IMR-90 (cell line): ENCODE measurements around the gene PRKAR1B. TPM values are rescaled to one million over a fixed set of nuclear protein-coding genes. Genes with fewer than 3 reads are reported as not detected.

Source experiments
- ATAC-seq: fragments of 200-7000 bp; cut with Tn5 transposase; 2 replicates; pipeline ENCODE4 v1.9.1; 2020; ENCODE audit warnings: low read depth, mild to moderate bottlenecking, moderate library complexity
- BruUV-seq: library from RNA; stranded (reverse); fragments of 400-500 nt; replicated peaks from 2 replicates; lab custom pipeline; 2021; lab: Mats Ljungman, UMichigan
- CTCF ChIA-PET: fragments of 300-600 bp; formaldehyde crosslinking; extraction: SDS; loops from one replicate; lab custom pipeline; 2021; ENCODE audit warnings: antibody characterized with exemption; lab: Yijun Ruan, JAX
- POLR2A ChIA-PET: fragments of 300-600 bp; sonication (Branson Sonifier 250); formaldehyde crosslinking; loops from one replicate; lab custom pipeline; 2022; ENCODE audit warnings: antibody characterized with exemption; ENCODE audit not compliant: unreplicated experiment; lab: Charles Lee
- DNase-seq: peaks from one replicate; pipeline ENCODE4 v3.0.0; 2013
- H2AFZ ChIP-seq: replicated peaks from 2 replicates; pipeline ENCODE3; 2013; ENCODE audit warnings: low read length, mild to moderate bottlenecking; ENCODE audit not compliant: poor library complexity
- H2AK5ac ChIP-seq: 2 replicates; pipeline ENCODE4 v1.6.1; 2013; ENCODE audit warnings: low read depth, low read length, inconsistent platforms
- H2AK9ac ChIP-seq: replicated peaks from 2 replicates; pipeline ENCODE3; 2013; ENCODE audit warnings: mild to moderate bottlenecking, low read depth, low read length, moderate library complexity; ENCODE audit not compliant: poor library complexity
- H2BK120ac ChIP-seq: 2 replicates; pipeline ENCODE4 v1.6.1; 2013; ENCODE audit warnings: low read depth, low read length, inconsistent platforms
- H2BK15ac ChIP-seq: 3 replicates; pipeline ENCODE4 v1.6.1; 2013; ENCODE audit warnings: low read depth, low read length, inconsistent platforms
- H2BK20ac ChIP-seq: 2 replicates; pipeline ENCODE4 v1.6.1; 2013; ENCODE audit warnings: low read depth, mild to moderate bottlenecking, inconsistent platforms, low read length, moderate library complexity
- H2BK5ac ChIP-seq: 2 replicates; pipeline ENCODE4 v1.6.1; 2013; ENCODE audit warnings: mild to moderate bottlenecking, low read depth, low read length, inconsistent platforms; ENCODE audit not compliant: poor library complexity, severe bottlenecking
- H3K14ac ChIP-seq: replicated peaks from 2 replicates; pipeline ENCODE4 v1.6.1; 2013; ENCODE audit warnings: low read depth, low read length, inconsistent platforms
- H3K18ac ChIP-seq: 2 replicates; pipeline ENCODE4 v1.6.1; 2013; ENCODE audit warnings: low read depth, low read length, control low read depth
- H3K23ac ChIP-seq: 2 replicates; pipeline ENCODE4 v1.6.1; 2013; ENCODE audit warnings: low read depth, low read length, inconsistent platforms
- H3K27ac ChIP-seq: 2 replicates; pipeline ENCODE4 v1.5.1; 2013; ENCODE audit warnings: mild to moderate bottlenecking, control low read depth, low read length; ENCODE audit not compliant: insufficient read depth
- H3K27me3 ChIP-seq: 2 replicates; pipeline ENCODE4 v1.6.1; 2013; ENCODE audit warnings: low read length; ENCODE audit not compliant: control insufficient read depth, insufficient read depth
- H3K36me3 ChIP-seq: 2 replicates; pipeline ENCODE4 v1.6.1; 2013; ENCODE audit warnings: low read length, mixed read lengths; ENCODE audit not compliant: control insufficient read depth, insufficient read depth
- H3K4ac ChIP-seq: 2 replicates; pipeline ENCODE4 v1.6.1; 2013; ENCODE audit warnings: low read depth, low read length, inconsistent platforms
- H3K4me1 ChIP-seq: 2 replicates; pipeline ENCODE4 v1.6.1; 2013; ENCODE audit warnings: low read length, mixed read lengths; ENCODE audit not compliant: control insufficient read depth, insufficient read depth
- H3K4me2 ChIP-seq: 2 replicates; pipeline ENCODE4 v1.6.1; 2013; ENCODE audit warnings: low read depth, mild to moderate bottlenecking, control low read depth, low read length, moderate library complexity
- H3K4me3 ChIP-seq: 2 replicates; pipeline ENCODE4 v1.5.1; 2013; ENCODE audit warnings: low read depth, mild to moderate bottlenecking, control low read depth, low read length, moderate library complexity; ENCODE audit not compliant: insufficient read depth
- H3K56ac ChIP-seq: 2 replicates; pipeline ENCODE4 v1.6.1; 2013; ENCODE audit warnings: low read length, inconsistent platforms; ENCODE audit not compliant: insufficient read depth; ENCODE audit errors: extremely low read depth
- H3K79me1 ChIP-seq, 2 experiments: 2 replicates each; pipeline ENCODE4 v1.6.1; 2013; ENCODE audit warnings: low read length in 2 of 2, inconsistent platforms in 1 of 2, low read depth in 1 of 2
- H3K9ac ChIP-seq: 2 replicates; pipeline ENCODE4 v1.6.1; 2013; ENCODE audit warnings: low read depth, low read length, control low read depth
- H3K9me1 ChIP-seq: 2 replicates; pipeline ENCODE4 v1.6.1; 2013; ENCODE audit warnings: low read length, inconsistent platforms; ENCODE audit not compliant: insufficient read depth
- H3K9me3 ChIP-seq: 2 replicates; pipeline ENCODE4 v1.6.1; 2013; ENCODE audit warnings: low read length; ENCODE audit not compliant: control insufficient read depth, insufficient read depth
- H4K20me1 ChIP-seq: 2 replicates; pipeline ENCODE4 v1.6.1; 2013; ENCODE audit warnings: low read length, inconsistent platforms; ENCODE audit not compliant: insufficient read depth
- H4K5ac ChIP-seq: 2 replicates; pipeline ENCODE4 v1.6.1; 2013; ENCODE audit warnings: mild to moderate bottlenecking, low read depth, low read length, control low read depth
- H4K8ac ChIP-seq, 2 experiments: 2 replicates each; pipeline ENCODE4 v1.6.1; 2013; ENCODE audit warnings: low read depth in 2 of 2, low read length in 2 of 2, control low read depth in 1 of 2, inconsistent platforms in 1 of 2
- H4K91ac ChIP-seq: 2 replicates; pipeline ENCODE4 v1.6.1; 2013; ENCODE audit warnings: low read depth, low read length, inconsistent platforms; ENCODE audit not compliant: insufficient read depth
- BHLHE40 ChIP-seq: fragments of 150-350 bp; IDR thresholded peaks from 2 replicates; pipeline ENCODE4 v1.6.1; 2016; ENCODE audit warnings: mild to moderate bottlenecking, low read depth, low read length
- CEBPB ChIP-seq: IDR thresholded peaks from 2 replicates; pipeline ENCODE4 v1.6.1; 2012; ENCODE audit warnings: low read depth, low read length, improper control_type of control experiment
- CHD1 ChIP-seq: IDR thresholded peaks from 2 replicates; pipeline ENCODE4 v1.6.1; 2012; ENCODE audit warnings: low read depth, low read length, improper control_type of control experiment
- FOS ChIP-seq: fragments of 150-350 bp; IDR thresholded peaks from 2 replicates; pipeline ENCODE4 v1.6.1; 2016; ENCODE audit warnings: low read depth, low read length
- MAFK ChIP-seq: IDR thresholded peaks from 2 replicates; pipeline ENCODE4 v1.6.1; 2012; ENCODE audit warnings: low read depth, low read length, improper control_type of control experiment
- MAZ ChIP-seq: IDR thresholded peaks from 2 replicates; pipeline ENCODE4 v1.6.1; 2012; ENCODE audit warnings: low read depth, mild to moderate bottlenecking, low read length, improper control_type of control experiment, moderate library complexity, borderline replicate concordance
- MXI1 ChIP-seq: IDR thresholded peaks from 2 replicates; pipeline ENCODE4 v1.6.1; 2012; ENCODE audit warnings: low read depth, mild to moderate bottlenecking, low read length, moderate library complexity, borderline replicate concordance
- NFE2L2 ChIP-seq: fragments of 150-350 bp; IDR thresholded peaks from 2 replicates; pipeline ENCODE4 v1.6.1; 2016; ENCODE audit warnings: low read depth, mild to moderate bottlenecking, low read length
- POLR2A ChIP-seq: IDR thresholded peaks from 2 replicates; pipeline ENCODE4 v1.6.1; 2012; ENCODE audit warnings: mild to moderate bottlenecking, low read depth, low read length
- RAD21 ChIP-seq: IDR thresholded peaks from 2 replicates; pipeline ENCODE4 v1.6.1; 2012; ENCODE audit warnings: low read length, improper control_type of control experiment
- RCOR1 ChIP-seq: IDR thresholded peaks from 2 replicates; pipeline ENCODE4 v1.6.1; 2012; ENCODE audit warnings: mild to moderate bottlenecking, low read length, improper control_type of control experiment; ENCODE audit not compliant: insufficient replicate concordance
- RFX5 ChIP-seq: IDR thresholded peaks from 2 replicates; pipeline ENCODE4 v1.8.0; 2012; ENCODE audit warnings: low read depth, mild to moderate bottlenecking, low read length, moderate library complexity
- SMC3 ChIP-seq: fragments of 150-350 bp; IDR thresholded peaks from 2 replicates; pipeline ENCODE4 v1.6.1; 2016; ENCODE audit warnings: low read depth, mild to moderate bottlenecking, antibody characterized with exemption, low read length, moderate library complexity
- WGBS, 2 experiments: methylation state at CpG; one replicate each; pipeline versions ENCODE4 v1.1.5 to v1.1.7; 2013; ENCODE audit warnings: missing lambda C conversion rate in 2 of 2; ENCODE audit not compliant: insufficient read length in 1 of 2; ENCODE audit errors: extremely low coverage in 2 of 2; 5-methylcytosine and 5-hydroxymethylcytosine counted together
- dilution Hi-C: fragments of 300-500 bp; cut with HindIII; formaldehyde crosslinking; loops from one replicate; pipeline ENCODE4 v1.14.3; 2018; ENCODE audit warnings: low sequenced_read_pairs; ENCODE audit not compliant: unreplicated experiment
- in situ Hi-C: fragments of 300-500 bp; cut with MboI; formaldehyde crosslinking; loops from 3 replicates; pipeline ENCODE4 v1.14.3; 2019; ENCODE audit warnings: low sequenced_read_pairs, inconsistent platforms, mixed read lengths
- intact Hi-C: fragments of 100-400 bp; cut with micrococcal nuclease; formaldehyde crosslinking; loops from 2 replicates; pipeline ENCODE4 v1.10.0; 2022
- polyA plus RNA-seq, 3 experiments: library from polyadenylated mRNA; depleted of rRNA; stranded (reverse); fragments of >200 nt; gene quantifications; 2 replicates each; pipeline ENCODE4 v1.2.3, GENCODE V29; 2012; ENCODE audit warnings: low replicate concordance in 1 of 3
- total RNA-seq: library from RNA; depleted of rRNA; stranded (reverse); fragments of >200 nt; gene quantifications from 2 replicates; pipeline ENCODE4 v1.2.3, GENCODE V29; 2012
- TF ChIP-seq, protein P1 (sequence below): fragments of 150-350 bp; IDR thresholded peaks from 2 replicates; pipeline ENCODE4 v1.6.1; 2017; ENCODE audit warnings: mild to moderate bottlenecking, antibody characterized with exemption, low read length, low read depth
- TF ChIP-seq, protein P2 (sequence below): conservative IDR thresholded peaks from 2 replicates; pipeline ENCODE4 v1.5.1; 2012; ENCODE audit warnings: mild to moderate bottlenecking, low read depth, low read length, improper control_type of control experiment
- TF ChIP-seq, protein P3 (sequence below): fragments of 150-350 bp; IDR thresholded peaks from 2 replicates; pipeline ENCODE4 v1.6.1; 2016; ENCODE audit warnings: low read depth, mild to moderate bottlenecking, low read length, moderate library complexity, borderline replicate concordance

The PRKAR1B gene
- total and polyA plus RNA-seq, 2 of the 4 experiments (the other 2 are of a cell fraction), result 15.2 to 20.2 TPM

DNA sequence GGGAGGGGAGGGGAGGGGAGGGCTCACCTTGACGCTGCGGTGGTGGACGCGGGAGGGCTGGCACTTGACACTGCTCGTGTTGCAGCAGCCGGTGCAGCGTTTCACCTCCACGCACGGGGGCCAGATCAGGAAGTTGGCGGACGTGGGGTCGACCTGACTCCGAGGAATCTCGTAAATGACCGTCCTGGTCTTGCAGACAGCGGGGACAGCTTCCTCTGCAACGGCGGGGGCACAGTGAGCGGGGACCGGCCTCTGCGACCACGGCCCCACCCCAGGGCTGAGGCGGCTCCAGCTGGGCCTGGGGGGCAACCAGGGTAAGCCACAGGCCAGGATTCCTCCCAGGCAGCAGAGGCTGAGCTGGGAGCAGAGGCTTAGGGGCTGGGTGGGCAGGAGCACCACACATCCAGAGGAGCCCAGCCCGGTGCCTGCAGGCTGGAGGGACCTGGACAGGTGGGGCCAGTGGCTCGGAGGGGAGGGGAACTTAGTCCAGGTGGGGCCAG, 216.2 kb downstream of the PRKAR1B start:
- Histone ChIP-seq H2AFZ (no peak overlapping the region), H3K18ac (no peak overlapping the region), H2BK120ac (no peak overlapping the region), H2BK15ac (no peak overlapping the region), H3K4me1 (peaks cover 2% of the 10 kb centered on the region; the same call in 1 of the 2 replicates), H3K4me3 (no peak overlapping the region), H3K14ac (no peak overlapping the region), H4K91ac (no peak overlapping the region), H3K36me3 (0 out of 2 replicates have a peak, but pooled peaks cover 4% of the 10 kb centered on the region), H2BK20ac (no peak overlapping the region), H3K4me2 (no peak overlapping the region), H3K27ac (no peak overlapping the region), H3K9me1 (peaks cover 6% of the 10 kb centered on the region; the same call in 1 of the 2 replicates), H3K79me1 (peaks cover 0 to 27% of the 10 kb centered on the region in 2 experiments; a peak in 3 of 4 replicates), H2AK9ac (no peak overlapping the region), H3K23ac (no peak overlapping the region), H4K8ac (no peak overlapping the region), H3K4ac (no peak overlapping the region), H3K56ac (no peak overlapping the region), H2BK5ac (no peak overlapping the region), H3K9me3 (no peaks in the 10 kb centered on the region), H3K27me3 (no peaks in the 10 kb centered on the region), H4K5ac (no peak overlapping the region), H4K20me1 (no peaks in the 10 kb centered on the region; the same call in 1 of the 2 replicates), H3K9ac (no peak overlapping the region), H2AK5ac (no peak overlapping the region)
- no peak for ATAC-seq
- dilution Hi-C loops (no loop called here), in situ Hi-C loops (no loop called here), intact Hi-C loops (loop anchor here (10.0 kb wide), 1 partner anchor 364 kb away; the partner anchor contains the start of gene GET4)
- no peak for DNase-seq
- ChIA-PET POLR2A (no interaction called here), CTCF (no interaction called here)
- 80% methylated on average over 14 of the region's 25 CpGs; no CpG with 5 or more reads in 1 of the 2 experiments for WGBS, 2 experiments
- no TSS peak for BruUV-seq
- TF ChIP-seq RCOR1, result no peak
- no peak for TF ChIP-seq CEBPB
- TF ChIP-seq MAZ, result no peak
- no peak for TF ChIP-seq POLR2A
- TF ChIP-seq, protein P1, sequence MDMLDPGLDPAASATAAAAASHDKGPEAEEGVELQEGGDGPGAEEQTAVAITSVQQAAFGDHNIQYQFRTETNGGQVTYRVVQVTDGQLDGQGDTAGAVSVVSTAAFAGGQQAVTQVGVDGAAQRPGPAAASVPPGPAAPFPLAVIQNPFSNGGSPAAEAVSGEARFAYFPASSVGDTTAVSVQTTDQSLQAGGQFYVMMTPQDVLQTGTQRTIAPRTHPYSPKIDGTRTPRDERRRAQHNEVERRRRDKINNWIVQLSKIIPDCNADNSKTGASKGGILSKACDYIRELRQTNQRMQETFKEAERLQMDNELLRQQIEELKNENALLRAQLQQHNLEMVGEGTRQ, result no peak
- no peak for TF ChIP-seq FOS
- TF ChIP-seq SMC3, result no peak
- TF ChIP-seq, protein P2, sequence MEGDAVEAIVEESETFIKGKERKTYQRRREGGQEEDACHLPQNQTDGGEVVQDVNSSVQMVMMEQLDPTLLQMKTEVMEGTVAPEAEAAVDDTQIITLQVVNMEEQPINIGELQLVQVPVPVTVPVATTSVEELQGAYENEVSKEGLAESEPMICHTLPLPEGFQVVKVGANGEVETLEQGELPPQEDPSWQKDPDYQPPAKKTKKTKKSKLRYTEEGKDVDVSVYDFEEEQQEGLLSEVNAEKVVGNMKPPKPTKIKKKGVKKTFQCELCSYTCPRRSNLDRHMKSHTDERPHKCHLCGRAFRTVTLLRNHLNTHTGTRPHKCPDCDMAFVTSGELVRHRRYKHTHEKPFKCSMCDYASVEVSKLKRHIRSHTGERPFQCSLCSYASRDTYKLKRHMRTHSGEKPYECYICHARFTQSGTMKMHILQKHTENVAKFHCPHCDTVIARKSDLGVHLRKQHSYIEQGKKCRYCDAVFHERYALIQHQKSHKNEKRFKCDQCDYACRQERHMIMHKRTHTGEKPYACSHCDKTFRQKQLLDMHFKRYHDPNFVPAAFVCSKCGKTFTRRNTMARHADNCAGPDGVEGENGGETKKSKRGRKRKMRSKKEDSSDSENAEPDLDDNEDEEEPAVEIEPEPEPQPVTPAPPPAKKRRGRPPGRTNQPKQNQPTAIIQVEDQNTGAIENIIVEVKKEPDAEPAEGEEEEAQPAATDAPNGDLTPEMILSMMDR, result no peak
- TF ChIP-seq, protein P3, sequence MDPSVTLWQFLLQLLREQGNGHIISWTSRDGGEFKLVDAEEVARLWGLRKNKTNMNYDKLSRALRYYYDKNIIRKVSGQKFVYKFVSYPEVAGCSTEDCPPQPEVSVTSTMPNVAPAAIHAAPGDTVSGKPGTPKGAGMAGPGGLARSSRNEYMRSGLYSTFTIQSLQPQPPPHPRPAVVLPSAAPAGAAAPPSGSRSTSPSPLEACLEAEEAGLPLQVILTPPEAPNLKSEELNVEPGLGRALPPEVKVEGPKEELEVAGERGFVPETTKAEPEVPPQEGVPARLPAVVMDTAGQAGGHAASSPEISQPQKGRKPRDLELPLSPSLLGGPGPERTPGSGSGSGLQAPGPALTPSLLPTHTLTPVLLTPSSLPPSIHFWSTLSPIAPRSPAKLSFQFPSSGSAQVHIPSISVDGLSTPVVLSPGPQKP, result no peak
- TF ChIP-seq CHD1, result no peak
- no peak for TF ChIP-seq BHLHE40
- no peak for TF ChIP-seq MAFK
- TF ChIP-seq RAD21, result no peak
- TF ChIP-seq RFX5, result no peak
- TF ChIP-seq NFE2L2, result no peak
- TF ChIP-seq MXI1, result no peak
